Activated CD8-positive, alpha-beta T cell treated with anti-CD3 and anti-CD28 coated beads for 36 hours (primary cell): ENCODE data around the gene FMO5. TPM values are rescaled to one million over a fixed set of nuclear protein-coding genes. Genes with fewer than 3 reads are reported as not detected.

Source experiments
- ATAC-seq: fragments of 200-7000 bp; cut with Tn5 transposase; one replicate; pipeline ENCODE4 v1.10.0; 2021; ENCODE audit warnings: mild to moderate bottlenecking, moderate library complexity
- CTCF ChIA-PET: fragments of 350-600 bp; sonication (Branson Sonifier 250); formaldehyde crosslinking; loops from one replicate; lab custom pipeline; 2021; ENCODE audit warnings: antibody characterized with exemption; lab: Charles Lee
- POLR2A ChIA-PET: fragments of 350-600 bp; sonication (Branson Sonifier 250); formaldehyde crosslinking; loops from one replicate; lab custom pipeline; 2021; ENCODE audit warnings: antibody characterized with exemption; lab: Charles Lee
- DNase-seq: peaks from one replicate; pipeline ENCODE4 v3.0.0-alpha.2; 2020
- H3K27ac Mint-ChIP-seq: one replicate; pipeline ENCODE4 v1.8.0; 2021; ENCODE audit warnings: mild to moderate bottlenecking, mixed read lengths
- H3K27me3 Mint-ChIP-seq: one replicate; pipeline ENCODE4 v1.8.0; 2021; ENCODE audit warnings: mixed read lengths
- H3K36me3 Mint-ChIP-seq: one replicate; pipeline ENCODE4 v1.8.0; 2021; ENCODE audit warnings: low read depth, mixed read lengths
- H3K4me1 Mint-ChIP-seq: one replicate; pipeline ENCODE4 v1.8.0; 2021; ENCODE audit warnings: low read depth, mixed read lengths
- H3K4me3 Mint-ChIP-seq: one replicate; pipeline ENCODE4 v1.8.0; 2021; ENCODE audit warnings: mild to moderate bottlenecking, moderate library complexity, mixed read lengths
- H3K9me3 Mint-ChIP-seq: one replicate; pipeline ENCODE4 v1.8.0; 2021; ENCODE audit warnings: mixed read lengths
- intact Hi-C: fragments of 100-400 bp; cut with micrococcal nuclease; formaldehyde crosslinking; loops from one replicate; pipeline ENCODE4 v1.10.0; 2022
- total RNA-seq, 2 experiments: library from RNA; stranded (reverse); gene quantifications; one replicate each; pipeline ENCODE4 v1.2.3, GENCODE V29; 2021
- TF ChIP-seq, protein P1 (sequence below): fragments of 200-600 bp; IDR thresholded peaks from one replicate; pipeline ENCODE4 v1.8.0; 2022; ENCODE audit warnings: antibody characterized with exemption, mild to moderate bottlenecking

FMO5 gene
- total RNA-seq, 2 experiments from 2014 or later = 0.16 TPM; not detected in 1

DNA sequence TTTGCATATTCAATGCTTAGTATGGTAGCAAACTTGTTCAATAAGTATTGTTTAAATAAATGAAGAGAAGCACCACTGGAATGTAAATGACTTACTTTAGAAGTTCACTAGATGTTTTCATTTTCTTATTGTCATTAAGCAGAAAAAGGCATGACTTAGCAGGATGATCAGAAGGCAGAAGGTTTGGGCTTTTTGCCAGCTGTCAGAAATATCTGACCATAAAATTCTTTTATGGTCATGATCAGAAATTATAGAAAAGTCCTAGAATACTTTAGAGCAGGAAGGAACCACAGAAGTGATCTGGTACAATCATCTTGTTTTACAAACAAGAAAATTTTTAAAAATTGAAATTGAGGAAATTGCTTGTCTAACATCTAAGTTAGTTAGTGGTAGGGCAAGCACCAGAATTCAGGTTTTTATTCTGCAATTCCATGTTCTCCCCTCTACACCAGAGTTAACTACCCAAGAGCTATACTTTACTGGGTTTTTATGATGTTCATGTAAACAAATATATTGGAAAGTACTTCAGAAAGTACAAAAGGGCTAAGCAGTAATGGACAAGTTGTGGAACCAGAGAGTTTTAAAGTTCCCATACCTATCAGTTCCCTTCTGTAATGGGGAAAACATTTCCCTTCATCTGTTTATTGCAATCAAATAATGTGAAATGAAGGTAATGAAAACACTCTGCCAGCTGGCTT lies 10.1 kb downstream of the FMO5 start:
- ATAC-seq (no peak), DNase-seq (no peak)
- TF ChIP-seq, protein P1, sequence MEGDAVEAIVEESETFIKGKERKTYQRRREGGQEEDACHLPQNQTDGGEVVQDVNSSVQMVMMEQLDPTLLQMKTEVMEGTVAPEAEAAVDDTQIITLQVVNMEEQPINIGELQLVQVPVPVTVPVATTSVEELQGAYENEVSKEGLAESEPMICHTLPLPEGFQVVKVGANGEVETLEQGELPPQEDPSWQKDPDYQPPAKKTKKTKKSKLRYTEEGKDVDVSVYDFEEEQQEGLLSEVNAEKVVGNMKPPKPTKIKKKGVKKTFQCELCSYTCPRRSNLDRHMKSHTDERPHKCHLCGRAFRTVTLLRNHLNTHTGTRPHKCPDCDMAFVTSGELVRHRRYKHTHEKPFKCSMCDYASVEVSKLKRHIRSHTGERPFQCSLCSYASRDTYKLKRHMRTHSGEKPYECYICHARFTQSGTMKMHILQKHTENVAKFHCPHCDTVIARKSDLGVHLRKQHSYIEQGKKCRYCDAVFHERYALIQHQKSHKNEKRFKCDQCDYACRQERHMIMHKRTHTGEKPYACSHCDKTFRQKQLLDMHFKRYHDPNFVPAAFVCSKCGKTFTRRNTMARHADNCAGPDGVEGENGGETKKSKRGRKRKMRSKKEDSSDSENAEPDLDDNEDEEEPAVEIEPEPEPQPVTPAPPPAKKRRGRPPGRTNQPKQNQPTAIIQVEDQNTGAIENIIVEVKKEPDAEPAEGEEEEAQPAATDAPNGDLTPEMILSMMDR = no peak
- Mint-ChIP-seq H3K9me3 (no peaks in the 10 kb centered on the region), H3K4me1 (no peaks in the 10 kb centered on the region), H3K4me3 (no peak overlapping the region), H3K27ac (no peak overlapping the region), H3K27me3 (no peaks in the 10 kb centered on the region), H3K36me3 (no peaks in the 10 kb centered on the region)
- POLR2A ChIA-PET = no interaction called here
- CTCF ChIA-PET = no interaction called here
- intact Hi-C loops = no loop called here

DNA sequence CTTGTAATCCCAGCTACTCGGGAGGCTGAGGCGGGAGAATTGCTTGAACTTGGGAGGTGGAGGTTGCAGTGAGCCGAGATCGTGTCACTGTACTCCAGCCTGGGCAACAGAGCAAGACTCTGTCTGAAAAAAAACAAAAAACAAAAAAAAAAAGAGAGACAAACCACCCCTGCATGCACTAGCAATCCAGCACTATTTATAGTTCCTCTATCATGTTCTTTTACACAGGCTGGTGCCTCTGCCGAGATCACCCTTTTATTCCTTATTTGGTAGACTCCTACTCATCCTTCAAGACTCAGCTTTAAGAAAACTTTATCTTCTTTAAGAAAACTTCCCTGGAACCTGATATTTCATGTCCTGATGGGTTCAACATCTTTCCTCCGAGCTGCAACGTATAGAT lies 10.8 kb downstream of the FMO5 start:
- DNase-seq (no peak), ATAC-seq (no peak)
- Mint-ChIP-seq H3K4me3 (no peak overlapping the region), H3K36me3 (no peaks in the 10 kb centered on the region), H3K27me3 (no peaks in the 10 kb centered on the region), H3K4me1 (no peaks in the 10 kb centered on the region), H3K27ac (no peak overlapping the region), H3K9me3 (no peaks in the 10 kb centered on the region)
- intact Hi-C loops = no loop called here
- ChIA-PET POLR2A (no interaction called here), CTCF (no interaction called here)
- TF ChIP-seq, protein P1 = no peak

DNA sequence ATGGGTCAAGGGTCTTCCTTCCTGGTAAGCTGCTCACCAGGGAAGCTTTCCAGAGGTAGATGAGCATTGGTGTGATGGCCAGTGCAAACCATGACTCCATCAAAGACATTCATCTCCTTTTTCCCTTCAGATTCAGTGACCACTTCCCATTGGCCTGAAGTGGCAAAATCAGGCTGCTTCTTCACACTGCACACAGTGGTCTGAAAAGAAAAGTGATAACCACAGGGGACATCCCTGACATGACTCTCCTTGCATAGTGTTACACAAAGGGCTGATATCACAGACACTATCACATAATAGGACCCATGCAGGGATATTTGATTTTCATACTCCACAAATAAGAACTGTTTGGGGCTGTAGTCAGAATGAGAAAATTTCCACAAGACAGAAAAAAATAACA lies 11.9 kb downstream of the FMO5 start:
- intact Hi-C loops = no loop called here
- Mint-ChIP-seq H3K27ac (no peak overlapping the region), H3K27me3 (no peaks in the 10 kb centered on the region), H3K4me3 (no peak overlapping the region), H3K9me3 (no peaks in the 10 kb centered on the region), H3K4me1 (no peaks in the 10 kb centered on the region), H3K36me3 (no peaks in the 10 kb centered on the region)
- ChIA-PET CTCF (interaction anchor here (0.9 kb wide), 1 partner anchor 9 kb away, joined by 3 read pairs; no protein-coding TSS in a partner anchor), POLR2A (no interaction called here)
- ATAC-seq = no peak
- TF ChIP-seq, protein P1 = no peak
- no peak for DNase-seq

DNA sequence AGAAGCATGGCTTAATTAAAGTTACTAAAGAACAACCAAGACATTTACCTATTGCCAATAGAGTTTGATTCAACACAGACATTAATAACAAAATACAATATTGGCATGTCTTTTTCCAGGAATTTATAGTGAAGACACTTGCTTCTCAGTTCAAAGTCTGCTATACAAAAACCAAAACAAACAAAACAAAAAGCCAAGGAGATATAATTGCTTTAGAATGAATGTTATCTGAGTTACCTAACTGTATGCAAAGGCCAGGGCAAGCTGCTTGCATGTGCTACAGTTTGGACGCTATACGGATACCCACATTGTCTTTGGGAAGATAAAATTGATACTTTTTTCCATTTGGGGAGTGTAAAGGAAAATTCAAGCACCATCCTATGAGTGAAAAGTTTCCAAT lies 13.6 kb downstream of the FMO5 start:
- intact Hi-C loops = no loop called here
- CTCF ChIA-PET = interaction anchor here (1.3 kb wide), 1 partner anchor 31 kb away, joined by 3 read pairs; the partner anchor contains the start of gene CHD1L
- no peaks in the 10 kb centered on the region for H3K27me3 Mint-ChIP-seq
- H3K4me3 Mint-ChIP-seq = no peak overlapping the region
- H3K27ac Mint-ChIP-seq = no peak overlapping the region
- H3K4me1 Mint-ChIP-seq = no peaks in the 10 kb centered on the region
- TF ChIP-seq, protein P1 = no peak
- no peaks in the 10 kb centered on the region for H3K36me3 Mint-ChIP-seq
- no peaks in the 10 kb centered on the region for H3K9me3 Mint-ChIP-seq
- no peak for DNase-seq
- POLR2A ChIA-PET = no interaction called here
- ATAC-seq = no peak

DNA sequence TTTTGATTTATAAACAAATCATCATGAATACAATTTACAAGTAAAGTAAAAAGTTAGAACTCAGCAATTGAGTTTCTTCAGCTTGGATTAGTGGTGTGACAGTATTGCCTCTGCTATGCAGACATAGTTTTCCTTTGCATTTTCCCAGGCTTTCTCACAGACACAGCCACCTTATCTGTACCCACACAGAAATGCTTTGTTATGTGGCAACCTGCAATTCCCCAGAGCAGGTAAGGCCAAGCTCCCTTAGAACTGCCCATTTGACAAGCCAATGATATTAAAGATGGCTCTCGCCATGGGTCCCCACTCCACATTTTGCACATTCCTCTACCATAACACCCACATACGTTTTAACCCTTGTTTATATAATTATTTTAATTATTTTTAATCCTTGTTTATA lies 14.2 kb downstream of the FMO5 start:
- ChIA-PET CTCF (interaction anchor here (1.3 kb wide), 1 partner anchor 31 kb away, joined by 3 read pairs; the partner anchor contains the start of gene CHD1L), POLR2A (no interaction called here)
- TF ChIP-seq, protein P1 = no peak
- Mint-ChIP-seq H3K4me3 (no peak overlapping the region), H3K36me3 (no peaks in the 10 kb centered on the region), H3K9me3 (no peaks in the 10 kb centered on the region), H3K4me1 (no peaks in the 10 kb centered on the region), H3K27me3 (no peaks in the 10 kb centered on the region), H3K27ac (no peak overlapping the region)
- intact Hi-C loops = no loop called here
- DNase-seq (no peak), ATAC-seq (no peak)
